ENCODE data around the gene ANO6. TPM values are rescaled to one million over a fixed set of nuclear protein-coding genes. Genes with fewer than 3 reads are reported as not detected.

The ANO6 gene
- total RNA-seq, 4 donors from 2014 or later, result 16.9 to 23.0 (median 20.4) TPM

DNA sequence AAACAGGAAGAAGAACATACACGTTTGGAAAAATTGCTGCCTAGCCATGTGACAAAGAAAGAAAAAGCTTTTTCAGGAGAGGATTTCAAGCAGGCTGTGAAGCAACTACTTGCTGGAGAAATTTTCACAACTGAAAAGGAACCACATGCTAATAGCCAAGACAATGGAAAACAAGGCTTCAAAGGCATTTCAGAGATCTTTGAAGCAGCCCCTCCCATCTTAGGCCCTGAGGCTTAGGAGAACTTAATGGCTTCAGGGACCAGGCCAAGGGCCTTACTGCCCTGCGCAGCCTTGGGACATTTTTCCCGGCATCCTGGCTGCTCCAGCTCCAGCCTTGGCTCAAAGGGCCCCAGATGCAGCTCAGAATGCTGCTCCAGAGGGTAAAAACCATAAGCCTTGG is 257.7 kb downstream of the ANO6 start:
- Histone ChIP-seq H3K4me3 (no peak overlapping the region), H3K27me3 (no peaks in the 10 kb centered on the region), H3K4me1 (no peaks in the 10 kb centered on the region), H3K36me3 (no peaks in the 10 kb centered on the region), H3K9me3 (no peaks in the 10 kb centered on the region), H3K27ac (no peak overlapping the region)
- DNase-seq, result no peak
- TF ChIP-seq POLR2AphosphoS5 (IDR thresholded peaks at IDR 0.05) (no peak), POLR2A (IDR thresholded peaks at IDR 0.05) (no peak), EP300 (IDR thresholded peaks at IDR 0.05; ENCODE audit: low read depth) (no peak)
- TF ChIP-seq, protein P1, sequence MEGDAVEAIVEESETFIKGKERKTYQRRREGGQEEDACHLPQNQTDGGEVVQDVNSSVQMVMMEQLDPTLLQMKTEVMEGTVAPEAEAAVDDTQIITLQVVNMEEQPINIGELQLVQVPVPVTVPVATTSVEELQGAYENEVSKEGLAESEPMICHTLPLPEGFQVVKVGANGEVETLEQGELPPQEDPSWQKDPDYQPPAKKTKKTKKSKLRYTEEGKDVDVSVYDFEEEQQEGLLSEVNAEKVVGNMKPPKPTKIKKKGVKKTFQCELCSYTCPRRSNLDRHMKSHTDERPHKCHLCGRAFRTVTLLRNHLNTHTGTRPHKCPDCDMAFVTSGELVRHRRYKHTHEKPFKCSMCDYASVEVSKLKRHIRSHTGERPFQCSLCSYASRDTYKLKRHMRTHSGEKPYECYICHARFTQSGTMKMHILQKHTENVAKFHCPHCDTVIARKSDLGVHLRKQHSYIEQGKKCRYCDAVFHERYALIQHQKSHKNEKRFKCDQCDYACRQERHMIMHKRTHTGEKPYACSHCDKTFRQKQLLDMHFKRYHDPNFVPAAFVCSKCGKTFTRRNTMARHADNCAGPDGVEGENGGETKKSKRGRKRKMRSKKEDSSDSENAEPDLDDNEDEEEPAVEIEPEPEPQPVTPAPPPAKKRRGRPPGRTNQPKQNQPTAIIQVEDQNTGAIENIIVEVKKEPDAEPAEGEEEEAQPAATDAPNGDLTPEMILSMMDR (IDR thresholded peaks at IDR 0.05), result no peak
- WGBS, 2 donors (ENCODE audit: low coverage in 1 of 2), result 17 to 80% methylated on average over 1 to 3 of the region's 3 CpGs
- in situ Hi-C loops (cut with MboI; ENCODE audit: low pct_ligation_motif_present in 1 of 4, low pct_unique_long_range_greater_than_20kb in 1 of 4, low sequenced_read_pairs in 3 of 4), result no loop called here
- intact Hi-C loops (cut with DNase I; ENCODE audit: low total_unique reads), result no loop called here

DNA sequence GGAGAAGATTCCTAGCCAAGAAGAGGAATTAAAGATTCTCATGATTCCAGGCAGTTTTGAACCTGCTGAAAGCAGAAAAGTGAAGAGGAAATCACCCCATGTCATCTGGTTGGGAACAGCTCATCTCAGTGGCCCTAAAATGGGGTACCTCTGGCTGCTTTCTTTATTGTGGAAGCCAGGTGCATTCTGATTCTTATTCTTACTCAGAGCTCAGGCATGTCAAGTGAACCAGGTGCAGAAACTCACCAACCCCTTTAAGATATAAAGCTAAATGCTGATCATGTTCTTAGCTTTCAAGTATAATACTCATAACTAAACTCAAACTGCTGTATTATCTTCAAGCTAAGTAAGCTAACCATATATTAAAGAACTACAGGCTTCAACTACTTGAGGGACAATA is 259.7 kb downstream of the ANO6 start:
- Histone ChIP-seq H3K27ac (no peak overlapping the region), H3K36me3 (no peaks in the 10 kb centered on the region), H3K4me3 (no peak overlapping the region), H3K27me3 (no peaks in the 10 kb centered on the region), H3K9me3 (no peaks in the 10 kb centered on the region), H3K4me1 (no peaks in the 10 kb centered on the region)
- intact Hi-C loops (cut with DNase I; ENCODE audit: low total_unique reads) (no loop called here), in situ Hi-C loops (cut with MboI; ENCODE audit: low pct_ligation_motif_present in 1 of 4, low pct_unique_long_range_greater_than_20kb in 1 of 4, low sequenced_read_pairs in 3 of 4) (no loop called here)
- DNase-seq, result no peak
- TF ChIP-seq, protein P1 (IDR thresholded peaks at IDR 0.05), result no peak
- no peak for TF ChIP-seq POLR2A (IDR thresholded peaks at IDR 0.05)
- TF ChIP-seq POLR2AphosphoS5 (IDR thresholded peaks at IDR 0.05), result no peak
- TF ChIP-seq EP300 (IDR thresholded peaks at IDR 0.05; ENCODE audit: low read depth), result no peak

DNA sequence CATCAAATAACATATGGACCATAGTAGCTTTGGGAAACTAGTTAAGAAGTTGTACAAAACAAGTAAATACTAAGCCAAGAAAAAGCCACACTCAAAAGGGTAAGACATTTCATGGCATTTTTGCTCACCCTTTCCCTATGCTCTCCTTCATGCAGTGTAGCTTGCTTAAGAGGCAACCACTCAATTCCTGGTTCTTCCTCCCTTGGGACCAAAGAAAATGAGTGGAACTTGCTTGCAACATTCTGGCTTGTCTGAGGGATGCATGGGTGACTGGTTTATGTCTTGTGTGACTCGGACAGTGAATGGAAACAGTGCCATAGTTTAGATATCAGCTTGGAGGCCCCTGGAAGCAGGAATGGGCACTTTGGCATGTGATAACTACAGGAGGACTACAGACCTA is 261.6 kb downstream of the ANO6 start:
- Histone ChIP-seq H3K9me3 (no peaks in the 10 kb centered on the region), H3K36me3 (no peaks in the 10 kb centered on the region), H3K27me3 (no peaks in the 10 kb centered on the region), H3K4me3 (no peak overlapping the region), H3K4me1 (no peaks in the 10 kb centered on the region), H3K27ac (no peak overlapping the region)
- DNase-seq, result no peak
- WGBS, 2 donors (ENCODE audit: low coverage in 1 of 2), result 59 to 78% methylated on average over 1 of the region's 1 CpG
- in situ Hi-C loops (cut with MboI; ENCODE audit: low pct_ligation_motif_present in 1 of 4, low pct_unique_long_range_greater_than_20kb in 1 of 4, low sequenced_read_pairs in 3 of 4), result no loop called here
- TF ChIP-seq, protein P1 (IDR thresholded peaks at IDR 0.05), result no peak
- TF ChIP-seq POLR2A (IDR thresholded peaks at IDR 0.05) (no peak), POLR2AphosphoS5 (IDR thresholded peaks at IDR 0.05) (no peak), EP300 (IDR thresholded peaks at IDR 0.05; ENCODE audit: low read depth) (no peak)
- intact Hi-C loops (cut with DNase I; ENCODE audit: low total_unique reads), result no loop called here

DNA sequence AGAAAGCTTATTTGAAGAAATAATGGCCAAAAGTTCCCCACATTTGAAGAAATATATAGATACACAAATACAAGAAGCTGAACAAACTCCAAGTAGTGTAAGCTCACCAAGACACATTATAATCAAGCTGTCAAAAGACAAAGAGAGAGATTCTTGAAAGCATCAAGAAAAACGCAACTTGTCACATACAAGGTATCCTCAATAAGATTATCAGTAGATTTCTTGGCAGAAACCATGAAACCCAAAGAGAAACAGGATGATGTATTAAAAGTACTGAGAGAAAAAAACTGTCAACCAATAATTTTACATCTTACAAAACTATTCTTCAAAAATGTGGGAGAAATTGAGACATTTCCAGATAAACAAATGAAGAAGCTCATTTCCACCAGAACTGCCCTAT is 263.0 kb downstream of the ANO6 start:
- Histone ChIP-seq H3K4me1 (no peaks in the 10 kb centered on the region), H3K36me3 (no peaks in the 10 kb centered on the region), H3K27ac (no peak overlapping the region), H3K9me3 (no peaks in the 10 kb centered on the region), H3K27me3 (no peaks in the 10 kb centered on the region), H3K4me3 (no peak overlapping the region)
- TF ChIP-seq POLR2A (IDR thresholded peaks at IDR 0.05) (no peak), EP300 (IDR thresholded peaks at IDR 0.05; ENCODE audit: low read depth) (no peak), POLR2AphosphoS5 (IDR thresholded peaks at IDR 0.05) (no peak)
- TF ChIP-seq, protein P1 (IDR thresholded peaks at IDR 0.05), result no peak
- intact Hi-C loops (cut with DNase I; ENCODE audit: low total_unique reads) (no loop called here), in situ Hi-C loops (cut with MboI; ENCODE audit: low pct_ligation_motif_present in 1 of 4, low pct_unique_long_range_greater_than_20kb in 1 of 4, low sequenced_read_pairs in 3 of 4) (no loop called here)
- 71 to 72% methylated on average over 1 of the region's 1 CpG for WGBS, 2 donors (ENCODE audit: low coverage in 1 of 2)
- DNase-seq, result no peak
